ENCODE results near the gene RNF215.

RNF215 gene

DNA sequence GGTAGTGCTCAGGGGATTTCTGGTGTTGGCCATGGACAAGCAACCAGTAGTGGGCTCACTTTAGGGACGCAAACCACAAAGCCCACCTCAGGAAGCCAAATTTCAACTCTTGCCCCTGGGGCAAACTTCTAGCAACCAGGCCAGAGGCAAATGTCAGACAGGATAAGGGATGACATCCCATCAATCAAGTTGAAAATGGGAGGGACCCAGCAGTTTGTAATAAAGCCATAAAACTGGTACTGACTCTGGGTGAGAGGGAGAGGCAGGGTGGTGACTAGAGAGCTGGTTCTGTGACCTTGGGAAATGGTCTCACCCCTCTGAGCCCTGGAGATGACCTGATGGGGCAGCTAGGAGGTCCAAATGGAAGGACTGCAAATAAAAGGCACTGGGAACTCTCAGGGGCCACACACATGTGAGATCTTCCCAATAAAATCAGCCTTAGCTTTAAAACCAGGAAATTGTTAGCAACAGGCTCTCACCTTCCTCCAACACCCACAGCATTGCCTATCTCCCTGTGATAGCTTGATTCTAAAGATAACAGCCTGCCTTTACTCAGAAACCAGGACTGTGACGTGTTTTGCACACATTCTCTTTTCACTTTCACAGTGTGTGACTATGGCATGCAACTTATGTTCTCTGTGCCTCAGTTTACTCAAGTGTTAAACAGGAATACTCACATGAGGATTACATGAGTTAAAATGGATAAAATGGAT, 54.1 kb downstream of the RNF215 start:
- H3K79me2 ChIP-seq (ENCODE audit: low read length) = no peaks in the 10 kb centered on the region
- no peak for DNase-seq
- no peak overlapping the region for H3K4me2 ChIP-seq (ENCODE audit: low read depth, low read length)
- H2AFZ ChIP-seq (ENCODE audit: low read length) = no peak overlapping the region
- TF ChIP-seq CTCF (IDR thresholded peaks at IDR 0.05; ENCODE audit: low read length) (no peak), EZH2phosphoT487 (IDR thresholded peaks at IDR 0.05; ENCODE audit: low read length) (no peak), EZH2 (optimal IDR thresholded peaks at IDR 0.05; ENCODE audit: low read depth, low read length) (no peak)
- H3K9me2 ChIP-seq (replicated peaks; ENCODE audit: insufficient read depth, low read length) = no peaks in the 10 kb centered on the region
- no peaks in the 10 kb centered on the region for H4K20me1 ChIP-seq (ENCODE audit: insufficient read depth, low read length)
- H3K27ac ChIP-seq (ENCODE audit: low read length) = no peak overlapping the region
- no peak overlapping the region for H3K4me3 ChIP-seq (ENCODE audit: low read length)
- H3K36me3 ChIP-seq (replicated peaks; ENCODE audit: insufficient read depth, low read length) = peaks cover 10% of the 10 kb centered on the region
- no peaks in the 10 kb centered on the region for H3K4me1 ChIP-seq (ENCODE audit: low read length)
- 0 out of 2 replicates have a peak, but pooled peaks cover 4% of the 10 kb centered on the region for H3F3A ChIP-seq (ENCODE audit: insufficient read depth, low read length)
- H3K9me3 ChIP-seq (replicated peaks; ENCODE audit: insufficient read depth, low read length) = no peaks in the 10 kb centered on the region
- H3K9ac ChIP-seq (ENCODE audit: low read length) = no peak overlapping the region
- H3K27me3 ChIP-seq (replicated peaks; ENCODE audit: insufficient read depth, low read length) = no peaks in the 10 kb centered on the region

DNA sequence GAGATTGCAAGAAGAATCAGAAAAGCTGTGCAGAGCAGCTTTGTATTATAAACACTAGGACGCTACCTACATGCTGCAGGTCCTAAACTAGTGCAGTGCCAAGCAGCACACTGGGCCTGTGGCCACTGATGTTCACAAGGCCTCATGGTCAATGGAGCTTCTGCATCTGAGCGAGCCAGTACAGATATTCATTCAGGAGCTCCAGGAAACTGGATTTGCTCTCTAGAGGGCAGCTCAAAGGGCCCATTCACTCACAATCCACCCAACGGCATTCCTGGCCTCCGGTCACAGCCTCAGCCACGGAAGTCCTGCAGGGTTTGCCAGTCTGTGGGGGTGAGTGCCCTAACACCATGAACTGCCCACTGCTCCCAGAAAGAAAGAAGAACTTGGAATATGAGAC, 54.7 kb downstream of the RNF215 start:
- Histone ChIP-seq H3K9me3 (replicated peaks; ENCODE audit: insufficient read depth, low read length) (no peaks in the 10 kb centered on the region), H3K4me3 (ENCODE audit: low read length) (no peak overlapping the region)

More for the DNA sequence above, 54.7 kb downstream of the RNF215 start:
- Histone ChIP-seq H3K27ac (ENCODE audit: low read length) (no peak overlapping the region), H3K9me2 (replicated peaks; ENCODE audit: insufficient read depth, low read length) (no peaks in the 10 kb centered on the region), H3K4me2 (ENCODE audit: low read depth, low read length) (no peak overlapping the region), H4K20me1 (ENCODE audit: insufficient read depth, low read length) (no peaks in the 10 kb centered on the region), H3K9ac (ENCODE audit: low read length) (no peak overlapping the region), H3K4me1 (ENCODE audit: low read length) (peaks cover 3% of the 10 kb centered on the region), H2AFZ (ENCODE audit: low read length) (no peak overlapping the region), H3F3A (ENCODE audit: insufficient read depth, low read length) (peaks cover 10% of the 10 kb centered on the region), H3K27me3 (replicated peaks; ENCODE audit: insufficient read depth, low read length) (no peaks in the 10 kb centered on the region), H3K79me2 (ENCODE audit: low read length) (no peaks in the 10 kb centered on the region), H3K36me3 (replicated peaks; ENCODE audit: insufficient read depth, low read length) (peaks cover 10% of the 10 kb centered on the region)
- DNase-seq = no peak
- TF ChIP-seq EZH2phosphoT487 (IDR thresholded peaks at IDR 0.05; ENCODE audit: low read length) = no peak
- no peak for TF ChIP-seq EZH2 (optimal IDR thresholded peaks at IDR 0.05; ENCODE audit: low read depth, low read length)
- no peak for TF ChIP-seq CTCF (IDR thresholded peaks at IDR 0.05; ENCODE audit: low read length)
